GM12873 (cell line): ENCODE measurements around the gene BRAT1.

ENCODE experiments used
- CTCF ChIP-seq: IDR thresholded peaks from 2 replicates; pipeline ENCODE4 v1.5.1; 2012; ENCODE audit warnings: low read depth, mild to moderate bottlenecking, moderate library complexity, low read length, control low read depth; ENCODE audit not compliant: insufficient read depth; ENCODE audit errors: missing control alignments

Gene BRAT1

DNA sequence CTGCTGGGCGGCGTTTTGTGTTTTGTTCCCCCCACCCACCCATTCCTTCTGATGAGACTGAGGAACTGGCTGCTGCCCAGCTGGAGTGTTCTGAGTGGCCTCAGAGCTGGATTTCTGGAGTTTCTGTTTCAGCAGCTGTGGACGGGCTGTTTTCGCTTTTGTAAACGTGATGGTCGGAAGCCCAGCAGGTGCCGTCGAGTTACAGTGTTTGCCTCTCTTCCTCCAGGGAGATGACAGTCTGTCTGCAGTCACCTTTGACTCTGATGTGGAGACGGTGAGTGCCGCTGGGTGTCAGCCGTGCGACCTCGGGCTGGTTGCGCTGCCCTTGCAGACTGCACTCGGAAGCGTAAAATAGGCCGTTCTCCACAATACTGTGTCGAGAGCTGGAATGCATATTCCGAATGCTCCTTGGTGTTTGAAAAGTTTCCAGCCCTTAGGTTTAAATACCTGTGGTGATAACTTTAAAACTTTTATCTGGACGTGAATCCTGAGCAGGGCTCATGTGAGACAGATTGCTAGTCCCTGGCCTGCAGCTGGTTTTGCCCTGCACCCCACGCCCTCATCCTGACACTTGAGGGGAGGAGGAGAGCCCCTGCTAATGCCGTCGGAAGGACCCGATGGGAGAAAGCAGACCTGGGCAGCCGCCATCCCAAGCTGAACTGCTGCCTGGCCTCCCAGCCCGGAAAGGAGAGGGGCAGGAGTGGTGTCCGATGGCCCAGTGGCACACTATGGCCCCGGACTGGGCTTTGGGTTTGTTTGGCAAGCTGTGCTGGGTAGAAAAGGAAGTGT, 11.8 kb upstream of the BRAT1 start:
- TF ChIP-seq CTCF: peak; percentile 50

GRCh38 chr7:2566348-2566889, 11.1 kb upstream of the BRAT1 start:
- TF ChIP-seq CTCF: no peak

- TF ChIP-seq CTCF: no peak
These were observed 9.7 kb upstream of the BRAT1 start for GRCh38 chr7:2564970-2565540.

DNA sequence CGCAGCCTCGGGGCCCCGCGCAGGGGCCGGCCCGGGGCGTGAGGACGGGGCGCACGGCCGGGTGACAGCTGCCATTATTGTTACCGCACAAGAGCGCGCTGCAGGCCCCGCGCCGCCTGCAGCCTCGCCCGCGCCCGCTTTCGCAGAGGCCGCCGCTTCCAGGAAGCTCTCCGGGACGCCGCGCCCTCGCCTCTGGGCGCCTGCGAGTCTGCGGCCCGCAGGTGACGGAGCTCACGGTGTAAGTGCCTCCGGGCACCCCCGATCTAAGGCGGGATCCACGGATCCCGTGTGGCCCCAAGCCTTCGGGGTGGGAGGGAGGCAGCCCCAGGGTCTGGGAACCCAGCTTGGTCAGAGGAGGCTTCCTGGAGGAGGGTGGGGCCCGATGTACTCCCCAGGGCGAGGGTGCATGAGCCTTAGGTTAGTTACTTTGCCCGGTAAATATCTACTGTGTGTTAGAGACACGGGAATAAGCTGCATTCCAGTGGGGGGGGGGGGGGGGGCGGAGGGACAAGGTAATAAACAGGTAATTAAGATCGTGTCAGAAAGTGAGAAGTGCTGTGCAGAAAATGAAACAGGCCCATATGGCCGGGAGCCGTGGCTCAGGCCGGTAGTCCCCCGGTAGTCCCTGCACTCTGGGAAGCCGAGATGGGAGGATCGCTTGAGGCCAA, 4.1 kb upstream of the BRAT1 start:
- TF ChIP-seq CTCF: no peak

GRCh38 chr7:2558629-2559282, 3.4 kb upstream of the BRAT1 start, which contains the start of gene IQCE:
IQCE (plus strand) TSS chr7:2558979; CDS start chr7:2559182, 203 bp downstream.
- no peak for TF ChIP-seq CTCF

DNA sequence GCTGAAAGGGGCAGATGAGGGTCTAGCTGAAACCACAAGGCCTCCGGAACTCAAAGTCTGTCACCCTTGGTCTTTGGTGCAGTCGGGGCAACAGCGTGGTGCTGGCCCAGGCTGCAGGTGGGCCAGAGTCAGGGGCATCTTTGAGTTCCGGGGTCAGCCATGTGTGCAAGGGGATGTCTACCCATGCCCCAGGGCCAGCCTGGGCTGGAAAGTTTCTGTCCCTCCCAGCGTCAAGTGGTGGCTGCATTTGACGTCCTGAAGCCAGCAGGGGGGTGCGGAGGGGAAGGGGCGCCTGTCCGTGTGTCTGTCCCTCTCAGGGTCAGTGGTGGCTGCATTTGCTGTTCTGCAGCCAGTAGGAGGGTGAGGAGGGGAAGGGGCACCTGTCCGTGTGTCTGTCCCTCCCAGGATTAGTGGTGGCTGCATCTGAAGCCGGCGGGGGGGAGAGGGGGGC, 638 bp downstream of the BRAT1 start:
- TF ChIP-seq CTCF: peak; percentile 10
